IMR-90 (cell line): ENCODE data around the gene NOTCH2. TPM values are rescaled to one million over a fixed set of nuclear protein-coding genes. Genes with fewer than 3 reads are reported as not detected.
"Not testable (repeated sequence)": the region's sequence is repeated elsewhere in the genome, so short reads cannot be mapped to it uniquely, and the experiment has no call there.

Experiments used
- ATAC-seq: fragments of 200-7000 bp; cut with Tn5 transposase; 2 replicates; pipeline ENCODE4 v1.9.1; 2020; ENCODE audit warnings: low read depth, mild to moderate bottlenecking, moderate library complexity
- BruUV-seq: library from RNA; stranded (reverse); fragments of 400-500 nt; replicated peaks from 2 replicates; lab custom pipeline; 2021; lab: Mats Ljungman, UMichigan
- CTCF ChIA-PET: fragments of 300-600 bp; formaldehyde crosslinking; extraction: SDS; loops from one replicate; lab custom pipeline; 2021; ENCODE audit warnings: antibody characterized with exemption; lab: Yijun Ruan, JAX
- POLR2A ChIA-PET: fragments of 300-600 bp; sonication (Branson Sonifier 250); formaldehyde crosslinking; loops from one replicate; lab custom pipeline; 2022; ENCODE audit warnings: antibody characterized with exemption; ENCODE audit not compliant: unreplicated experiment; lab: Charles Lee
- DNase-seq: peaks from one replicate; pipeline ENCODE4 v3.0.0; 2013
- H2AFZ ChIP-seq: replicated peaks from 2 replicates; pipeline ENCODE3; 2013; ENCODE audit warnings: low read length, mild to moderate bottlenecking; ENCODE audit not compliant: poor library complexity
- H2AK5ac ChIP-seq: 2 replicates; pipeline ENCODE4 v1.6.1; 2013; ENCODE audit warnings: low read depth, low read length, inconsistent platforms
- H2AK9ac ChIP-seq: replicated peaks from 2 replicates; pipeline ENCODE3; 2013; ENCODE audit warnings: mild to moderate bottlenecking, low read depth, low read length, moderate library complexity; ENCODE audit not compliant: poor library complexity
- H2BK120ac ChIP-seq: 2 replicates; pipeline ENCODE4 v1.6.1; 2013; ENCODE audit warnings: low read depth, low read length, inconsistent platforms
- H2BK15ac ChIP-seq: 3 replicates; pipeline ENCODE4 v1.6.1; 2013; ENCODE audit warnings: low read depth, low read length, inconsistent platforms
- H2BK20ac ChIP-seq: 2 replicates; pipeline ENCODE4 v1.6.1; 2013; ENCODE audit warnings: low read depth, mild to moderate bottlenecking, inconsistent platforms, low read length, moderate library complexity
- H2BK5ac ChIP-seq: 2 replicates; pipeline ENCODE4 v1.6.1; 2013; ENCODE audit warnings: mild to moderate bottlenecking, low read depth, low read length, inconsistent platforms; ENCODE audit not compliant: poor library complexity, severe bottlenecking
- H3K14ac ChIP-seq: replicated peaks from 2 replicates; pipeline ENCODE4 v1.6.1; 2013; ENCODE audit warnings: low read depth, low read length, inconsistent platforms
- H3K18ac ChIP-seq: 2 replicates; pipeline ENCODE4 v1.6.1; 2013; ENCODE audit warnings: low read depth, low read length, control low read depth
- H3K23ac ChIP-seq: 2 replicates; pipeline ENCODE4 v1.6.1; 2013; ENCODE audit warnings: low read depth, low read length, inconsistent platforms
- H3K27ac ChIP-seq: 2 replicates; pipeline ENCODE4 v1.5.1; 2013; ENCODE audit warnings: mild to moderate bottlenecking, control low read depth, low read length; ENCODE audit not compliant: insufficient read depth
- H3K27me3 ChIP-seq: 2 replicates; pipeline ENCODE4 v1.6.1; 2013; ENCODE audit warnings: low read length; ENCODE audit not compliant: control insufficient read depth, insufficient read depth
- H3K36me3 ChIP-seq: 2 replicates; pipeline ENCODE4 v1.6.1; 2013; ENCODE audit warnings: low read length, mixed read lengths; ENCODE audit not compliant: control insufficient read depth, insufficient read depth
- H3K4ac ChIP-seq: 2 replicates; pipeline ENCODE4 v1.6.1; 2013; ENCODE audit warnings: low read depth, low read length, inconsistent platforms
- H3K4me1 ChIP-seq: 2 replicates; pipeline ENCODE4 v1.6.1; 2013; ENCODE audit warnings: low read length, mixed read lengths; ENCODE audit not compliant: control insufficient read depth, insufficient read depth
- H3K4me2 ChIP-seq: 2 replicates; pipeline ENCODE4 v1.6.1; 2013; ENCODE audit warnings: low read depth, mild to moderate bottlenecking, control low read depth, low read length, moderate library complexity
- H3K4me3 ChIP-seq: 2 replicates; pipeline ENCODE4 v1.5.1; 2013; ENCODE audit warnings: low read depth, mild to moderate bottlenecking, control low read depth, low read length, moderate library complexity; ENCODE audit not compliant: insufficient read depth
- H3K56ac ChIP-seq: 2 replicates; pipeline ENCODE4 v1.6.1; 2013; ENCODE audit warnings: low read length, inconsistent platforms; ENCODE audit not compliant: insufficient read depth; ENCODE audit errors: extremely low read depth
- H3K79me1 ChIP-seq, 2 experiments: 2 replicates each; pipeline ENCODE4 v1.6.1; 2013; ENCODE audit warnings: low read length in 2 of 2, inconsistent platforms in 1 of 2, low read depth in 1 of 2
- H3K9ac ChIP-seq: 2 replicates; pipeline ENCODE4 v1.6.1; 2013; ENCODE audit warnings: low read depth, low read length, control low read depth
- H3K9me1 ChIP-seq: 2 replicates; pipeline ENCODE4 v1.6.1; 2013; ENCODE audit warnings: low read length, inconsistent platforms; ENCODE audit not compliant: insufficient read depth
- H3K9me3 ChIP-seq: 2 replicates; pipeline ENCODE4 v1.6.1; 2013; ENCODE audit warnings: low read length; ENCODE audit not compliant: control insufficient read depth, insufficient read depth
- H4K20me1 ChIP-seq: 2 replicates; pipeline ENCODE4 v1.6.1; 2013; ENCODE audit warnings: low read length, inconsistent platforms; ENCODE audit not compliant: insufficient read depth
- H4K5ac ChIP-seq: 2 replicates; pipeline ENCODE4 v1.6.1; 2013; ENCODE audit warnings: mild to moderate bottlenecking, low read depth, low read length, control low read depth
- H4K8ac ChIP-seq, 2 experiments: 2 replicates each; pipeline ENCODE4 v1.6.1; 2013; ENCODE audit warnings: low read depth in 2 of 2, low read length in 2 of 2, control low read depth in 1 of 2, inconsistent platforms in 1 of 2
- H4K91ac ChIP-seq: 2 replicates; pipeline ENCODE4 v1.6.1; 2013; ENCODE audit warnings: low read depth, low read length, inconsistent platforms; ENCODE audit not compliant: insufficient read depth
- WGBS, 2 experiments: methylation state at CpG; one replicate each; pipeline versions ENCODE4 v1.1.5 to v1.1.7; 2013; ENCODE audit warnings: missing lambda C conversion rate in 2 of 2; ENCODE audit not compliant: insufficient read length in 1 of 2; ENCODE audit errors: extremely low coverage in 2 of 2; 5-methylcytosine and 5-hydroxymethylcytosine counted together
- dilution Hi-C: fragments of 300-500 bp; cut with HindIII; formaldehyde crosslinking; loops from one replicate; pipeline ENCODE4 v1.14.3; 2018; ENCODE audit warnings: low sequenced_read_pairs; ENCODE audit not compliant: unreplicated experiment
- in situ Hi-C: fragments of 300-500 bp; cut with MboI; formaldehyde crosslinking; loops from 3 replicates; pipeline ENCODE4 v1.14.3; 2019; ENCODE audit warnings: low sequenced_read_pairs, inconsistent platforms, mixed read lengths
- intact Hi-C: fragments of 100-400 bp; cut with micrococcal nuclease; formaldehyde crosslinking; loops from 2 replicates; pipeline ENCODE4 v1.10.0; 2022
- polyA plus RNA-seq, 3 experiments: library from polyadenylated mRNA; depleted of rRNA; stranded (reverse); fragments of >200 nt; gene quantifications; 2 replicates each; pipeline ENCODE4 v1.2.3, GENCODE V29; 2012; ENCODE audit warnings: low replicate concordance in 1 of 3
- total RNA-seq: library from RNA; depleted of rRNA; stranded (reverse); fragments of >200 nt; gene quantifications from 2 replicates; pipeline ENCODE4 v1.2.3, GENCODE V29; 2012

Gene NOTCH2
- total and polyA plus RNA-seq, 2 of the 4 experiments (the other 2 are of a cell fraction), result 40.4 to 131 TPM

DNA sequence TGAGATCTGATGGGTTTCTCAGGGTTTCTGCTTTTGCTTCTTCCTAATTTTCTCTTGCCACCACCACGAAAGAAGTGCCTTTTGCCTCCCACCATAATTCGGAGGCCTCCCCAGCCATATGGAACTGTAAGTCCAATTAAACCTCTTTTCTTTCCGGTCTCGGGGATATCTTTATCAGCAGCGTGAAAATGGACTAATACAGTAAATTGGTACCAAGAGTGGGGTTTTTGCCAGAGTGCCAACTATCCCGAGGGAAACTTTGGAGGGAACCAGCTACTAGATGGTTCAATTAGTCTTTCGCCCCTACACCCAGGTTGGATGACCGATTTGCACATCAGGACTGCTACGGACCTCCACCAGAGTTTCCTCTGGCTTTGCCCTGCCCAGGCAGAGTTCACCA lies 68.4 kb downstream of the NOTCH2 start:
- H3K4ac ChIP-seq, H2BK15ac ChIP-seq, CTCF ChIA-PET, H2AFZ ChIP-seq, H3K27me3 ChIP-seq, H3K14ac ChIP-seq, H3K9ac ChIP-seq, H3K36me3 ChIP-seq, H3K4me3 ChIP-seq, H3K23ac ChIP-seq, H4K5ac ChIP-seq, H3K4me2 ChIP-seq, H4K20me1 ChIP-seq, H3K56ac ChIP-seq, POLR2A ChIA-PET, DNase-seq, H4K91ac ChIP-seq, H4K8ac ChIP-seq, ATAC-seq, H2BK20ac ChIP-seq, dilution Hi-C loops, H2AK9ac ChIP-seq, H2BK120ac ChIP-seq, H2AK5ac ChIP-seq, H3K18ac ChIP-seq, H2BK5ac ChIP-seq, H3K79me1 ChIP-seq, H3K4me1 ChIP-seq, BruUV-seq, H3K9me1 ChIP-seq, H3K27ac ChIP-seq, in situ Hi-C loops, H3K9me3 ChIP-seq, intact Hi-C loops: not testable (repeated sequence)
- no CpG with 5 or more reads among the region's 9 CpGs for WGBS, 2 experiments

DNA sequence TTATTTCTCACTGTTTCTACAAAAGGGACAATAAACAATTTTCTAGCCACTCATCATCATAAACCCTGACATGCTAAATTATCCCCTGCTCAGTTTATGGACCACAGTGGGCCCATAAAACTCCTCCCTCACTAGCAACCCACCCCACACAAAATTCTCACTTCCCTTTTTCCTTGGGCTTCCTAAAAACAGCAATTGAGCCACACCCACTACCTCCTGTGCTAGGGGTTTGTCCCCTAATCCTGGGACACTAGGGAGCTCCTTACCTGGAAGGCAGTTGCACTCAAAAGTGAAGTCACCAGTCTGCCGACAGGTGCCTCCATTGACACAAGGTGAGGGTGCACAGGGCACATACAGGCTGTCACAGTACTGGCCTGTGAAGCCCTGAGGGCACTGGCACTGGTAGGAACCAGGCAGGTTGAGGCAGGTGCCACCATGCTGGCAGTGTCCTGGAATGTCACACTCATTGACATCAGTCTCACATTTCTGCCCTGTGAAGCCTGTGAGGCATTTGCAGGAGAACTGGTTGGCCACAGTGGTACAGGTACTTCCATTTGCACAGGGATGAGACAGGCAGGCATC lies 72.6 kb downstream of the NOTCH2 start:
- H3K9ac ChIP-seq, H3K27ac ChIP-seq, in situ Hi-C loops, H2BK5ac ChIP-seq, H3K4me2 ChIP-seq, H3K23ac ChIP-seq, H2AK5ac ChIP-seq, H3K4me1 ChIP-seq, H3K27me3 ChIP-seq, H2AK9ac ChIP-seq, H3K4me3 ChIP-seq, H2BK120ac ChIP-seq, H3K4ac ChIP-seq, H2BK20ac ChIP-seq, H4K91ac ChIP-seq, H3K9me3 ChIP-seq, H2BK15ac ChIP-seq, H4K8ac ChIP-seq, POLR2A ChIA-PET, intact Hi-C loops, H3K14ac ChIP-seq, ATAC-seq, H3K18ac ChIP-seq, H3K56ac ChIP-seq, DNase-seq, H3K79me1 ChIP-seq, H4K20me1 ChIP-seq, H4K5ac ChIP-seq, H3K9me1 ChIP-seq, H2AFZ ChIP-seq, CTCF ChIA-PET, H3K36me3 ChIP-seq, dilution Hi-C loops, BruUV-seq: not testable (repeated sequence)
- no CpG with 5 or more reads among the region's 1 CpG for WGBS, 2 experiments
